Endothelial cell of umbilical vein (primary cell): Measurements from ENCODE around the gene NAA30. TPM values are rescaled to one million over a fixed set of nuclear protein-coding genes. Genes with fewer than 3 reads are reported as not detected.
A peak's percentile ranks its signal among the peaks of the same experiment; 100 is the strongest.
"Not testable (repeated sequence)": the region's sequence is repeated elsewhere in the genome, so short reads cannot be mapped to it uniquely, and the experiment has no call there.

Experiments
- BruUV-seq: library from RNA; stranded (reverse); fragments of 400-500 nt; replicated peaks from 2 replicates; lab custom pipeline; 2021; lab: Mats Ljungman, UMichigan
- CTCF ChIA-PET: fragments of 300-600, 350-600 bp; sonication (Branson Sonifier 250); formaldehyde crosslinking; loops from one replicate; lab custom pipeline; 2021; ENCODE audit warnings: antibody characterized with exemption, inconsistent platforms; lab: Charles Lee
- POLR2A ChIA-PET: fragments of 300-600, 350-600 bp; sonication (Branson Sonifier 250); formaldehyde crosslinking; loops from one replicate; lab custom pipeline; 2021; ENCODE audit warnings: antibody characterized with exemption, inconsistent platforms; lab: Charles Lee
- DNase-seq: peaks from one replicate; pipeline ENCODE4 v3.0.0-alpha.2; 2011; ENCODE audit warnings: low read depth, low spot score
- FAIRE-seq: peaks from 2 replicates; lab custom pipeline; 2011; peaks lifted over from hg19 to GRCh38; lab: Jason Lieb, UNC
- H2AFZ ChIP-seq: 2 replicates; pipeline ENCODE4 v1.6.0; 2012; ENCODE audit warnings: low read depth, low read length, control low read depth, inconsistent platforms
- H3K27ac ChIP-seq: 2 replicates; pipeline ENCODE4 v1.5.1; 2011; ENCODE audit warnings: low read depth, mild to moderate bottlenecking, control low read depth, low read length, moderate library complexity; ENCODE audit not compliant: insufficient read depth
- H3K27me3 ChIP-seq, 2 experiments: 2 replicates each; pipeline versions ENCODE4 v1.6.0 to v1.6.1; 2011; ENCODE audit warnings: low read length in 2 of 2, mixed read lengths in 1 of 2; ENCODE audit not compliant: control insufficient read depth in 2 of 2, insufficient read depth in 2 of 2
- H3K36me3 ChIP-seq, 2 experiments: 2 replicates in 1 of 2; 3 replicates in 1 of 2; pipeline ENCODE4 v1.5.1; 2011; ENCODE audit warnings: low read length in 2 of 2, mild to moderate bottlenecking in 1 of 2, moderate library complexity in 1 of 2; ENCODE audit not compliant: control insufficient read depth in 2 of 2, insufficient read depth in 2 of 2; ENCODE audit errors: extremely low read depth in 1 of 2
- H3K4me1 ChIP-seq: 3 replicates; pipeline ENCODE4 v1.5.1; 2011; ENCODE audit warnings: mild to moderate bottlenecking, low read length; ENCODE audit not compliant: control insufficient read depth, insufficient read depth; ENCODE audit errors: extremely low read depth
- H3K4me2 ChIP-seq: 2 replicates; pipeline ENCODE4 v1.6.1; 2011; ENCODE audit warnings: low read length, control low read depth, mixed read lengths; ENCODE audit not compliant: insufficient read depth
- H3K4me3 ChIP-seq, 3 experiments: fragments of 200-600 bp in 1 of 3; sonication (generic), shearing (Covaris generic) in 1 of 3; replicated peaks in 1 of 3; 2 replicates each; pipeline ENCODE4 v1.5.1; 2011 to 2016; ENCODE audit warnings: control low read depth in 3 of 3, low read length in 3 of 3, mild to moderate bottlenecking in 2 of 3, inconsistent platforms in 1 of 3, low read depth in 1 of 3, moderate library complexity in 1 of 3; ENCODE audit not compliant: insufficient read depth in 1 of 3
- H3K79me2 ChIP-seq: 2 replicates; pipeline ENCODE4 v1.6.0; 2012; ENCODE audit warnings: low read length, inconsistent platforms; ENCODE audit not compliant: control insufficient read depth, insufficient read depth
- H3K9ac ChIP-seq: replicated peaks from 2 replicates; pipeline ENCODE3; 2011; ENCODE audit warnings: low read length, control low read depth; ENCODE audit not compliant: insufficient read depth; ENCODE audit errors: extremely low read depth
- H3K9me1 ChIP-seq: replicated peaks from 3 replicates; pipeline ENCODE4 v1.6.0; 2011; ENCODE audit warnings: mild to moderate bottlenecking, low read length; ENCODE audit not compliant: control insufficient read depth, insufficient read depth; ENCODE audit errors: extremely low read depth
- H3K9me3 ChIP-seq: replicated peaks from 2 replicates; pipeline ENCODE4 v1.5.1; 2012; ENCODE audit warnings: low read length, inconsistent platforms; ENCODE audit not compliant: control insufficient read depth, insufficient read depth
- H4K20me1 ChIP-seq: replicated peaks from 2 replicates; pipeline ENCODE3; 2011; ENCODE audit warnings: mild to moderate bottlenecking, low read length; ENCODE audit not compliant: control insufficient read depth, insufficient read depth; ENCODE audit errors: extremely low read depth
- EZH2 ChIP-seq: IDR thresholded peaks from 2 replicates; pipeline ENCODE4 v1.6.1; 2012; ENCODE audit warnings: borderline replicate concordance, low read depth, mild to moderate bottlenecking, moderate library complexity, low read length, inconsistent platforms; ENCODE audit not compliant: severe bottlenecking
- FOS ChIP-seq: IDR thresholded peaks from 2 replicates; pipeline ENCODE4 v1.6.1; 2011; ENCODE audit warnings: mild to moderate bottlenecking, low read length, moderate library complexity, borderline replicate concordance; ENCODE audit not compliant: insufficient read depth
- GATA2 ChIP-seq: IDR thresholded peaks from 2 replicates; pipeline ENCODE4 v1.7.0; 2011; ENCODE audit warnings: low read depth, mild to moderate bottlenecking, moderate library complexity, mixed read lengths, low read length; ENCODE audit not compliant: insufficient read length, insufficient read depth
- JUN ChIP-seq: IDR thresholded peaks from 2 replicates; pipeline ENCODE4 v1.6.1; 2011; ENCODE audit warnings: borderline replicate concordance, low read depth; ENCODE audit not compliant: insufficient read length, insufficient read depth
- MYC ChIP-seq: IDR thresholded peaks from one replicate; pipeline ENCODE4 v1.6.1; 2011; ENCODE audit warnings: mild to moderate bottlenecking, low read depth, low read length
- POLR2A ChIP-seq: IDR thresholded peaks from 2 replicates; pipeline ENCODE4 v1.6.1; 2012; ENCODE audit warnings: low read depth, mild to moderate bottlenecking, control low read depth, low read length
- POLR2AphosphoS5 ChIP-seq: IDR thresholded peaks from 2 replicates; pipeline ENCODE4 v1.6.1; 2012; ENCODE audit warnings: low read depth, mild to moderate bottlenecking, control low read depth, low read length, moderate library complexity; ENCODE audit not compliant: insufficient read depth
- dilution Hi-C: fragments of 300-500 bp; cut with MboI; formaldehyde crosslinking; loops from one replicate; pipeline ENCODE4 v1.15.0; 2019; ENCODE audit warnings: low sequenced_read_pairs; ENCODE audit not compliant: extremely low pct_ligation_motif_present
- intact Hi-C: fragments of 100-400 bp; cut with micrococcal nuclease; formaldehyde crosslinking; loops from one replicate; pipeline ENCODE4 v1.10.0; 2022
- polyA plus RNA-seq, 4 experiments: library from polyadenylated mRNA; depleted of rRNA in 3 of 4; stranded (reverse) in 3 of 4; unstranded in 1 of 4; fragments of >200 nt; gene quantifications; 2 replicates each; pipeline versions ENCODE4 v1.2.1 to v1.2.3, GENCODE V29; 2011 to 2012; ENCODE audit warnings: missing spikeins in 1 of 4
- total RNA-seq: library from RNA; stranded (reverse); gene quantifications from 2 replicates; pipeline ENCODE4 v1.2.3, GENCODE V29; 2021
- TF ChIP-seq, protein P1 (sequence below), 2 donors: IDR thresholded peaks; 1 replicate in 1 of 2; 2 replicates in 1 of 2; pipeline ENCODE4 v1.5.1; 2011; ENCODE audit warnings: low read length in 2 of 2, mild to moderate bottlenecking in 2 of 2, moderate library complexity in 2 of 2, control low read depth in 1 of 2, inconsistent platforms in 1 of 2, low read depth in 1 of 2; ENCODE audit not compliant: insufficient read depth in 1 of 2; ENCODE audit errors: extremely low read depth in 1 of 2
- TF ChIP-seq, protein P2 (sequence below): IDR thresholded peaks from 2 replicates; pipeline ENCODE4 v1.6.1; 2011; ENCODE audit not compliant: insufficient read depth, insufficient read length

The NAA30 gene
- total and polyA plus RNA-seq, 2 donors (not counting 3 experiments of a cell fraction or from before 2014, with no cell fraction given): 5.4 to 21.8 TPM

DNA sequence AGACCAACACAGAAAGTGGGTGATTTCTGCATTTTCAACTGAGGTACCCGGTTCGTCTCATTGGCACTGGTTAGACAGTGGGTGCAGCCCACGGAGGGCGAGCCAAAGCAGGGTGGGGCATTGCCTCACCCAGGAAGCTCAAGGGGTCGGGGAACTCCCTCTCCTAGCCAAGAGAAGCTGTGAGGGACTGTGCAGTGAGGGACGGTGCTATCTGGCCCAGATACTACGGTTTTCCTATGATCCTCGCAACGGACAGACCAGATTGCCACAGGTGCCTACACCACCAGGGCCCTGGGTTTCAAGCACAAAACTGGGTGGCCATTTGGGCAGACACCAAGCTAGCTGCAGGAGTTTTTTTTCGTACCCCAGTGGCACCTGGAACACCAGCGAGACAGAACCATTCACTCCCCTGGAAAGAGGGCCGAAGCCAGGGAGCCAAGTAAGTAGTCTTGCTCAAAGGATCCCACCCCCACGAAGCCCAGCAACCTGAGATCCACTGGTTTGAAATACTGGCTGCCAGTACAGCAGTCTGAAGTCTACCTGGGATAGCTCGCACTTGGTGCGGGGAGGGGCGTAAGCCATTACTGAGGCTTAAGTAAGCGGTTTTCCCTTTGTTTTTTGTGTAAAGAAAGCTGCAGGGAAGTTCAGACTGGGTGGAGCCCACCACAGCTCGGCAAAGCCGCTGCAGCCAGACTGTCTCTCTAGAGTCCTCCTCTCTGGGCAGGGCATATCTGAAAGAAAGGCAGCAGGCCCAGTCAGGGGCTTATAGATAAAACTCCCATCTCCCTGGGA is 25.5 kb upstream of the NAA30 start:
- peak overlapping the region; percentile 13 for H2AFZ ChIP-seq
- BruUV-seq: no TSS peak
- no peak overlapping the region for H3K9ac ChIP-seq
- DNase-seq: no peak
- ChIA-PET POLR2A (no interaction called here), CTCF (interaction anchor here (1.2 to 3.8 kb wide), 2 partner anchors 14 to 48 kb away, joined by 3 to 22 read pairs; no protein-coding TSS in a partner anchor)
- TF ChIP-seq POLR2A: no peak
- no peak for TF ChIP-seq GATA2
- TF ChIP-seq MYC: no peak
- no peak for TF ChIP-seq JUN
- TF ChIP-seq, protein P1, sequence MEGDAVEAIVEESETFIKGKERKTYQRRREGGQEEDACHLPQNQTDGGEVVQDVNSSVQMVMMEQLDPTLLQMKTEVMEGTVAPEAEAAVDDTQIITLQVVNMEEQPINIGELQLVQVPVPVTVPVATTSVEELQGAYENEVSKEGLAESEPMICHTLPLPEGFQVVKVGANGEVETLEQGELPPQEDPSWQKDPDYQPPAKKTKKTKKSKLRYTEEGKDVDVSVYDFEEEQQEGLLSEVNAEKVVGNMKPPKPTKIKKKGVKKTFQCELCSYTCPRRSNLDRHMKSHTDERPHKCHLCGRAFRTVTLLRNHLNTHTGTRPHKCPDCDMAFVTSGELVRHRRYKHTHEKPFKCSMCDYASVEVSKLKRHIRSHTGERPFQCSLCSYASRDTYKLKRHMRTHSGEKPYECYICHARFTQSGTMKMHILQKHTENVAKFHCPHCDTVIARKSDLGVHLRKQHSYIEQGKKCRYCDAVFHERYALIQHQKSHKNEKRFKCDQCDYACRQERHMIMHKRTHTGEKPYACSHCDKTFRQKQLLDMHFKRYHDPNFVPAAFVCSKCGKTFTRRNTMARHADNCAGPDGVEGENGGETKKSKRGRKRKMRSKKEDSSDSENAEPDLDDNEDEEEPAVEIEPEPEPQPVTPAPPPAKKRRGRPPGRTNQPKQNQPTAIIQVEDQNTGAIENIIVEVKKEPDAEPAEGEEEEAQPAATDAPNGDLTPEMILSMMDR (IDR thresholded peaks at IDR 0.05; ENCODE audit: extremely low read depth in 1 of 2, insufficient read depth in 1 of 2, low read depth in 1 of 2, low read length in 2 of 2): no peak
- TF ChIP-seq, protein P2, sequence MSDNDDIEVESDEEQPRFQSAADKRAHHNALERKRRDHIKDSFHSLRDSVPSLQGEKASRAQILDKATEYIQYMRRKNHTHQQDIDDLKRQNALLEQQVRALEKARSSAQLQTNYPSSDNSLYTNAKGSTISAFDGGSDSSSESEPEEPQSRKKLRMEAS: no peak
- TF ChIP-seq EZH2: no peak
- TF ChIP-seq FOS: no peak
- TF ChIP-seq POLR2AphosphoS5: no peak
- H3K79me2 ChIP-seq: no peaks in the 10 kb centered on the region
- H3K36me3 ChIP-seq: no peaks in the 10 kb centered on the region
- H3K9me3 ChIP-seq: no peaks in the 10 kb centered on the region
- no peaks in the 10 kb centered on the region for H3K27me3 ChIP-seq
- no peak overlapping the region for H3K4me2 ChIP-seq
- dilution Hi-C loops (no loop called here), intact Hi-C loops (no loop called here)
- no peak for FAIRE-seq
- H4K20me1 ChIP-seq: no peaks in the 10 kb centered on the region
- peaks cover 28% of the 10 kb centered on the region for H3K4me1 ChIP-seq
- H3K9me1 ChIP-seq: no peaks in the 10 kb centered on the region
- H3K4me3 ChIP-seq: no peak overlapping the region
- H3K27ac ChIP-seq: no peak overlapping the region

DNA sequence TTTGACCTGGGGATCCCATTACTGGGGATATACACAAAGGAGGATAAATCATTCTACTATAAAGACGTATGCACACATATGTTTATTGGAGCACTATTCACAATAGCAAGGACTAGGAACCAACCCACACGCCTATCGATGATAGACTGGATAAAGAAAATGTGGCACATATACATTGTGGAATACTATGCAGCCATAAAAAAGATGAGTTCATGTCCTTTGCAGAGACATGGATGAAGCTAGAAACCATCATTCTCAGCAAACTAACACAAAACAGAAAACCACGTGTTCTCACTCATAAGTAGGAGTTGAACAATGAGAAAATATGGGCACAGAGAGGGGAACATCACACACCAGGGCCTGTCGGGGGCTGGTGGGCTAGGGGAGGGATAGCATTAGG is 20.2 kb upstream of the NAA30 start:
- H4K20me1 ChIP-seq, H3K4me2 ChIP-seq, FAIRE-seq, H3K9me3 ChIP-seq, H3K4me3 ChIP-seq, H3K27me3 ChIP-seq, CTCF ChIA-PET, H3K9me1 ChIP-seq, H3K27ac ChIP-seq, intact Hi-C loops, DNase-seq, BruUV-seq, H2AFZ ChIP-seq, POLR2A ChIA-PET, H3K36me3 ChIP-seq, H3K4me1 ChIP-seq, H3K9ac ChIP-seq, H3K79me2 ChIP-seq, dilution Hi-C loops: not testable (repeated sequence)
